Retinal pigment epithelial cell (primary cell): Measurements from ENCODE around the gene SPAG17.

ENCODE experiments used
- DNase-seq: peaks from one replicate; pipeline ENCODE4 v3.0.0-alpha.2; 2010; ENCODE audit warnings: low read depth
- H3K4me3 ChIP-seq: 2 replicates; pipeline ENCODE4 v1.5.1; 2011; ENCODE audit warnings: mild to moderate bottlenecking, low read length, control low read depth, moderate library complexity
- CTCF ChIP-seq: conservative IDR thresholded peaks from 2 replicates; pipeline ENCODE4 v1.5.1; 2011; ENCODE audit warnings: low read depth, low read length, control low read depth, inconsistent platforms

SPAG17 gene

GRCh38 chr1:118101999-118102398 lies 83.0 kb downstream of the SPAG17 start:
- H3K4me3 ChIP-seq: no peak overlapping the region

GRCh38 chr1:118101515-118101844 lies 83.5 kb downstream of the SPAG17 start:
- TF ChIP-seq CTCF: no peak
- no peak for DNase-seq
- H3K4me3 ChIP-seq: no peak overlapping the region

More at GRCh38 chr1:118101999-118102398, 83.0 kb downstream of the SPAG17 start:
- DNase-seq: no peak
- no peak for TF ChIP-seq CTCF

- H3K4me3 ChIP-seq: no peak overlapping the region
- TF ChIP-seq CTCF: no peak
- DNase-seq: no peak
Measured at GRCh38 chr1:118100686-118101514, 84.1 kb downstream of the SPAG17 start.

- no peak overlapping the region for H3K4me3 ChIP-seq
- TF ChIP-seq CTCF: no peak
- no peak for DNase-seq
Measured at GRCh38 chr1:118099686-118100085, 85.3 kb downstream of the SPAG17 start.

GRCh38 chr1:118097622-118098348 lies 87.2 kb downstream of the SPAG17 start:
- H3K4me3 ChIP-seq: no peak overlapping the region
- DNase-seq: peak; percentile 61
- no peak for TF ChIP-seq CTCF

- no peak for DNase-seq
- H3K4me3 ChIP-seq: no peak overlapping the region
- TF ChIP-seq CTCF: no peak
Measured at GRCh38 chr1:118093017-118093416, 92.0 kb downstream of the SPAG17 start.

- H3K4me3 ChIP-seq: no peak overlapping the region
- DNase-seq: no peak
- no peak for TF ChIP-seq CTCF
Measured at GRCh38 chr1:118090130-118090529, 94.9 kb downstream of the SPAG17 start.
